OCI-LY7 (cell line): Measurements from ENCODE around the gene TPM1.

Experiments
- EZH2phosphoT487 ChIP-seq: fragments of 200-600 bp; sonication (generic); IDR thresholded peaks from 2 replicates; pipeline ENCODE4 v1.6.1; 2018; ENCODE audit warnings: low read depth, borderline replicate concordance, mild to moderate bottlenecking, mixed run types, antibody characterized with exemption, low read length, moderate library complexity, mixed read lengths
- TF ChIP-seq, protein P1 (sequence below): fragments of 200-600 bp; sonication (generic); conservative IDR thresholded peaks from 2 replicates; pipeline ENCODE4 v1.5.1; 2014; ENCODE audit warnings: mild to moderate bottlenecking, antibody characterized with exemption, low read length, moderate library complexity, mixed read lengths

DNA sequence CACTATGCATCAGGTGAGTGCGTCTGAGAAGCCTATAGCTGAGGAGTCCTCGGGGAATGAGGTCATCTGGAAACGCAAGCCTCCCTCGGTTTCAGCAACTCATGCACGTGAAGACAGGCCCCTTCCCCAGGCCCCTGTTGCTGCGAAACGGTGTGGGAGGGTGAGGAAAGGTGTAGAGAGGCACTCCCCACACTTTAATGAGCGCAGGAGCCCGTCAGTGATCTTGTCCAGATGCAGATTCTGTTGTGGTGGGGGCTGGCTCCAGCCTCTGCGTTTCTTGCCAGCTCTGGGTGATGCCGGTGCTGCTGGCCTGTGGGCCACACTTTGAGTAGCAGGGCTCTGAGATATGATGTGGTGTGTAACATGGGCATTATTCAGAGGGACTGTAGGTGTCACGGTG, 40.5 kb downstream of the TPM1 start:
- TF ChIP-seq, protein P1, sequence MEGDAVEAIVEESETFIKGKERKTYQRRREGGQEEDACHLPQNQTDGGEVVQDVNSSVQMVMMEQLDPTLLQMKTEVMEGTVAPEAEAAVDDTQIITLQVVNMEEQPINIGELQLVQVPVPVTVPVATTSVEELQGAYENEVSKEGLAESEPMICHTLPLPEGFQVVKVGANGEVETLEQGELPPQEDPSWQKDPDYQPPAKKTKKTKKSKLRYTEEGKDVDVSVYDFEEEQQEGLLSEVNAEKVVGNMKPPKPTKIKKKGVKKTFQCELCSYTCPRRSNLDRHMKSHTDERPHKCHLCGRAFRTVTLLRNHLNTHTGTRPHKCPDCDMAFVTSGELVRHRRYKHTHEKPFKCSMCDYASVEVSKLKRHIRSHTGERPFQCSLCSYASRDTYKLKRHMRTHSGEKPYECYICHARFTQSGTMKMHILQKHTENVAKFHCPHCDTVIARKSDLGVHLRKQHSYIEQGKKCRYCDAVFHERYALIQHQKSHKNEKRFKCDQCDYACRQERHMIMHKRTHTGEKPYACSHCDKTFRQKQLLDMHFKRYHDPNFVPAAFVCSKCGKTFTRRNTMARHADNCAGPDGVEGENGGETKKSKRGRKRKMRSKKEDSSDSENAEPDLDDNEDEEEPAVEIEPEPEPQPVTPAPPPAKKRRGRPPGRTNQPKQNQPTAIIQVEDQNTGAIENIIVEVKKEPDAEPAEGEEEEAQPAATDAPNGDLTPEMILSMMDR = no peak
- no peak for TF ChIP-seq EZH2phosphoT487
